Measurements from ENCODE around the gene SLC16A12. TPM values are rescaled to one million over a fixed set of nuclear protein-coding genes. Genes with fewer than 3 reads are reported as not detected.

SLC16A12 gene
- total and polyA plus RNA-seq, 2 of the 4 experiments (the other 2 are of a cell fraction) = 1.4 to 1.6 TPM

GRCh38 chr10:89532476-89532875 lies 2.9 kb downstream of the SLC16A12 start:
- H3K9me3 ChIP-seq (ENCODE audit: control insufficient read depth, insufficient read depth, low read length) = no peaks in the 10 kb centered on the region
- H3K36me3 ChIP-seq (ENCODE audit: control insufficient read depth, insufficient read depth, low read length) = no peaks in the 10 kb centered on the region
- no peak overlapping the region for H2BK20ac ChIP-seq (ENCODE audit: low read depth, low read length)
- H3K56ac ChIP-seq (ENCODE audit: extremely low read depth, insufficient read depth, low read length) = no peak overlapping the region
- ChIA-PET CTCF (interaction anchor here (0.7 kb wide), 1 partner anchor 25 kb away, joined by 5 read pairs; no protein-coding TSS in a partner anchor), POLR2A (ENCODE audit: unreplicated experiment) (no interaction called here)
- H3K23ac ChIP-seq (ENCODE audit: low read depth, low read length) = no peak overlapping the region
- H2BK15ac ChIP-seq (ENCODE audit: low read depth, low read length) = no peak overlapping the region
- H3K4me3 ChIP-seq (ENCODE audit: insufficient read depth, low read depth, low read length) = no peak overlapping the region
- dilution Hi-C loops (cut with HindIII; ENCODE audit: low sequenced_read_pairs, unreplicated experiment) (no loop called here), in situ Hi-C loops (cut with MboI; ENCODE audit: low sequenced_read_pairs) (no loop called here), intact Hi-C loops (cut with micrococcal nuclease) (no loop called here)
- ATAC-seq (ENCODE audit: low read depth) (no peak), DNase-seq (no peak)
- no peak overlapping the region for H4K5ac ChIP-seq (ENCODE audit: low read depth, low read length)
- no peak overlapping the region for H2BK120ac ChIP-seq (ENCODE audit: low read depth, low read length)
- H2AK9ac ChIP-seq (replicated peaks; ENCODE audit: low read depth, low read length, poor library complexity) = no peak overlapping the region
- H2AFZ ChIP-seq (replicated peaks; ENCODE audit: low read length, poor library complexity) = no peak overlapping the region
- TF ChIP-seq FOS (IDR thresholded peaks at IDR 0.05; ENCODE audit: low read depth, low read length) = no peak
- no peak for TF ChIP-seq NFE2L2 (IDR thresholded peaks at IDR 0.05; ENCODE audit: low read depth, low read length)
- no peak for TF ChIP-seq MAFK (IDR thresholded peaks at IDR 0.05; ENCODE audit: low read depth, low read length)
- no peak for TF ChIP-seq POLR2A (IDR thresholded peaks at IDR 0.05; ENCODE audit: low read depth, low read length)
- no peak for TF ChIP-seq RAD21 (IDR thresholded peaks at IDR 0.05; ENCODE audit: low read length)
- no peak for TF ChIP-seq SMC3 (IDR thresholded peaks at IDR 0.05; ENCODE audit: low read depth, low read length)
- no peak for TF ChIP-seq RCOR1 (IDR thresholded peaks at IDR 0.05; ENCODE audit: insufficient replicate concordance, low read length)
- TF ChIP-seq ELK1 (IDR thresholded peaks at IDR 0.05; ENCODE audit: borderline replicate concordance, low read depth, low read length) = no peak
- no peak for TF ChIP-seq RFX5 (IDR thresholded peaks at IDR 0.05; ENCODE audit: low read depth, low read length)
- TF ChIP-seq, protein P1, sequence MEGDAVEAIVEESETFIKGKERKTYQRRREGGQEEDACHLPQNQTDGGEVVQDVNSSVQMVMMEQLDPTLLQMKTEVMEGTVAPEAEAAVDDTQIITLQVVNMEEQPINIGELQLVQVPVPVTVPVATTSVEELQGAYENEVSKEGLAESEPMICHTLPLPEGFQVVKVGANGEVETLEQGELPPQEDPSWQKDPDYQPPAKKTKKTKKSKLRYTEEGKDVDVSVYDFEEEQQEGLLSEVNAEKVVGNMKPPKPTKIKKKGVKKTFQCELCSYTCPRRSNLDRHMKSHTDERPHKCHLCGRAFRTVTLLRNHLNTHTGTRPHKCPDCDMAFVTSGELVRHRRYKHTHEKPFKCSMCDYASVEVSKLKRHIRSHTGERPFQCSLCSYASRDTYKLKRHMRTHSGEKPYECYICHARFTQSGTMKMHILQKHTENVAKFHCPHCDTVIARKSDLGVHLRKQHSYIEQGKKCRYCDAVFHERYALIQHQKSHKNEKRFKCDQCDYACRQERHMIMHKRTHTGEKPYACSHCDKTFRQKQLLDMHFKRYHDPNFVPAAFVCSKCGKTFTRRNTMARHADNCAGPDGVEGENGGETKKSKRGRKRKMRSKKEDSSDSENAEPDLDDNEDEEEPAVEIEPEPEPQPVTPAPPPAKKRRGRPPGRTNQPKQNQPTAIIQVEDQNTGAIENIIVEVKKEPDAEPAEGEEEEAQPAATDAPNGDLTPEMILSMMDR (conservative IDR thresholded peaks at IDR 0.05; ENCODE audit: low read depth, low read length) = no peak
- no peak for TF ChIP-seq MAZ (IDR thresholded peaks at IDR 0.05; ENCODE audit: borderline replicate concordance, low read depth, low read length)
- TF ChIP-seq BHLHE40 (IDR thresholded peaks at IDR 0.05; ENCODE audit: low read depth, low read length) = no peak
- no peaks in the 10 kb centered on the region for H4K20me1 ChIP-seq (ENCODE audit: insufficient read depth, low read length)
- WGBS, 2 experiments (ENCODE audit: extremely low coverage in 2 of 2, insufficient read length in 1 of 2) = no CpG with 5 or more reads among the region's 3 CpGs
- H3K27ac ChIP-seq (ENCODE audit: insufficient read depth, low read length) = no peak overlapping the region
- H3K18ac ChIP-seq (ENCODE audit: low read depth, low read length) = no peak overlapping the region
- H3K4ac ChIP-seq (ENCODE audit: low read depth, low read length) = no peak overlapping the region
- no peak overlapping the region for H3K14ac ChIP-seq (replicated peaks; ENCODE audit: low read depth, low read length)
- H3K27me3 ChIP-seq (ENCODE audit: control insufficient read depth, insufficient read depth, low read length) = peaks cover 18% of the 10 kb centered on the region
- H3K4me1 ChIP-seq (ENCODE audit: control insufficient read depth, insufficient read depth, low read length) = peaks cover 3% of the 10 kb centered on the region; the same call in 1 of the 2 replicates
- H2BK5ac ChIP-seq (ENCODE audit: low read depth, low read length, poor library complexity, severe bottlenecking) = no peak overlapping the region
- H3K4me2 ChIP-seq (ENCODE audit: low read depth, low read length) = no peak overlapping the region
- H3K9me1 ChIP-seq (ENCODE audit: insufficient read depth, low read length) = no peaks in the 10 kb centered on the region
- H3K9ac ChIP-seq (ENCODE audit: low read depth, low read length) = no peak overlapping the region
- BruUV-seq (replicated peaks) = no TSS peak
- no peak overlapping the region for H4K91ac ChIP-seq (ENCODE audit: insufficient read depth, low read depth, low read length)
- H4K8ac ChIP-seq (ENCODE audit: low read depth in 2 of 2, low read length in 2 of 2) = no peak overlapping the region
- no peaks in the 10 kb centered on the region for H3K79me1 ChIP-seq (ENCODE audit: low read depth in 1 of 2, low read length in 2 of 2)
- H2AK5ac ChIP-seq (ENCODE audit: low read depth, low read length) = no peak overlapping the region

Measured in IMR-90 (cell line).